GM12878 (cell line): Measurements from ENCODE around the gene ATP8A1. TPM values are rescaled to one million over a fixed set of nuclear protein-coding genes. Genes with fewer than 3 reads are reported as not detected.

Source experiments
- ATAC-seq: fragments of 200-7000 bp; cut with Tn5 transposase; 3 replicates; pipeline ENCODE4 v1.9.1; 2020; ENCODE audit warnings: mild to moderate bottlenecking, moderate library complexity
- BruUV-seq: library from RNA; stranded (reverse); fragments of 400-500 nt; replicated peaks from 2 replicates; lab custom pipeline; 2021; lab: Mats Ljungman, UMichigan
- CTCF ChIA-PET: fragments of 300-600 bp; sonication (Branson Sonifier 250); formaldehyde crosslinking; extraction: SDS; loops from one replicate; lab custom pipeline; 2021; ENCODE audit warnings: inconsistent platforms; lab: Yijun Ruan, JAX
- POLR2A ChIA-PET: fragments of 350-600 bp; formaldehyde crosslinking; extraction: SDS; loops from one replicate; lab custom pipeline; 2021; ENCODE audit warnings: inconsistent platforms; lab: Charles Lee
- RAD21 ChIA-PET: fragments of 300-600 bp; sonication (Branson Sonifier 250); formaldehyde crosslinking; loops from one replicate; lab custom pipeline; 2023; ENCODE audit warnings: antibody characterized with exemption; ENCODE audit not compliant: unreplicated experiment; lab: Charles Lee
- SMC1A ChIA-PET: fragments of 300-600 bp; sonication (Branson Sonifier 250); formaldehyde crosslinking; loops from one replicate; lab custom pipeline; 2023; ENCODE audit not compliant: unreplicated experiment, uncharacterized antibody; lab: Charles Lee
- DNase-seq: peaks from one replicate; pipeline ENCODE4 v3.0.0-alpha.2; 2011; ENCODE audit warnings: low read depth, low spot score
- FAIRE-seq: peaks from 3 replicates; lab custom pipeline; 2011; peaks lifted over from hg19 to GRCh38; lab: Jason Lieb, UNC
- H2AFZ ChIP-seq: 2 replicates; pipeline ENCODE4 v1.6.0; 2011; ENCODE audit warnings: low read depth, low read length, control low read depth; ENCODE audit not compliant: control insufficient read depth
- H3K27ac ChIP-seq: 2 replicates; pipeline ENCODE4 v1.5.1; 2011; ENCODE audit warnings: control low read depth; ENCODE audit not compliant: control insufficient read depth, insufficient read depth
- H3K27me3 ChIP-seq, 2 experiments: replicated peaks in 1 of 2; 2 replicates each; pipeline versions ENCODE4 v1.6.0 to v1.6.1; 2011; ENCODE audit warnings: low read length in 1 of 2; ENCODE audit not compliant: control insufficient read depth in 2 of 2, insufficient read depth in 2 of 2
- H3K36me3 ChIP-seq, 2 experiments: 2 replicates each; pipeline ENCODE4 v1.5.1; 2011; ENCODE audit warnings: low read length in 1 of 2; ENCODE audit not compliant: control insufficient read depth in 2 of 2, insufficient read depth in 2 of 2
- H3K4me1 ChIP-seq: 2 replicates; pipeline ENCODE4 v1.6.1; 2011; ENCODE audit warnings: mild to moderate bottlenecking, low read length, moderate library complexity, mixed read lengths; ENCODE audit not compliant: control insufficient read depth, insufficient read depth
- H3K4me2 ChIP-seq: 2 replicates; pipeline ENCODE4 v1.6.0; 2011; ENCODE audit warnings: control low read depth; ENCODE audit not compliant: control insufficient read depth, insufficient read depth
- H3K4me3 ChIP-seq: fragments of 200-600 bp; sonication (generic); 2 replicates; pipeline ENCODE4 v1.5.1; 2016
- H3K79me2 ChIP-seq: 2 replicates; pipeline ENCODE4 v1.6.0; 2011; ENCODE audit warnings: low read length; ENCODE audit not compliant: control insufficient read depth, insufficient read depth
- H3K9ac ChIP-seq: 2 replicates; pipeline ENCODE4 v1.8.0; 2011; ENCODE audit warnings: low read length, control low read depth, mixed read lengths; ENCODE audit not compliant: control insufficient read depth, insufficient read depth
- H3K9me3 ChIP-seq: replicated peaks from 3 replicates; pipeline ENCODE4 v1.5.1; 2011; ENCODE audit warnings: mild to moderate bottlenecking, low read length; ENCODE audit not compliant: control insufficient read depth, insufficient read depth
- H4K20me1 ChIP-seq: 2 replicates; pipeline ENCODE4 v1.6.0; 2011; ENCODE audit not compliant: control insufficient read depth, insufficient read depth
- BHLHE40 ChIP-seq, 2 experiments: fragments of 450-650 bp in 1 of 2; IDR thresholded peaks; 2 replicates each; pipeline ENCODE4 v1.6.1; 2011 to 2017; ENCODE audit warnings: low read depth in 2 of 2, borderline replicate concordance in 1 of 2, improper control_type of control experiment in 1 of 2, low read length in 1 of 2, mild to moderate bottlenecking in 1 of 2
- CEBPB ChIP-seq, 2 experiments: fragments of 150-350 bp in 1 of 2; IDR thresholded peaks; 2 replicates each; pipeline ENCODE4 v1.6.1; 2012 to 2014; ENCODE audit warnings: low read depth in 2 of 2, low read length in 2 of 2, borderline replicate concordance in 1 of 2, inconsistent platforms in 1 of 2
- EED ChIP-seq: sonication (generic); IDR thresholded peaks from 2 replicates; pipeline ENCODE4 v1.6.1; 2016; ENCODE audit warnings: antibody characterized with exemption, low read depth
- ELK1 ChIP-seq: IDR thresholded peaks from 2 replicates; pipeline ENCODE4 v1.6.1; 2012; ENCODE audit warnings: low read depth, low read length, improper control_type of control experiment
- EP300 ChIP-seq, 2 experiments: fragments of 150-350 bp in 1 of 2; IDR thresholded peaks; 2 replicates each; pipeline ENCODE4 v1.6.1; 2011 to 2012; ENCODE audit warnings: low read depth in 2 of 2, low read length in 2 of 2, borderline replicate concordance in 1 of 2, improper control_type of control experiment in 1 of 2, inconsistent platforms in 1 of 2; ENCODE audit not compliant: control insufficient read depth in 1 of 2
- ETV6 ChIP-seq, 2 experiments: fragments of 450-650 bp in 1 of 2; IDR thresholded peaks in 1 of 2; conservative IDR thresholded peaks in 1 of 2; 2 replicates each; pipeline ENCODE4 v1.6.1; 2014; ENCODE audit warnings: antibody characterized with exemption in 1 of 2, borderline replicate concordance in 1 of 2, low read depth in 1 of 2, mild to moderate bottlenecking in 1 of 2, moderate library complexity in 1 of 2
- NR2C2 ChIP-seq: IDR thresholded peaks from 2 replicates; pipeline ENCODE4 v1.6.1; 2011; ENCODE audit warnings: borderline replicate concordance, low read depth; ENCODE audit not compliant: control insufficient read depth, insufficient read length
- SKIL ChIP-seq: fragments of 450-650 bp; IDR thresholded peaks from 2 replicates; pipeline ENCODE4 v1.6.1; 2017; ENCODE audit warnings: mild to moderate bottlenecking, low read depth, inconsistent platforms; ENCODE audit not compliant: poor library complexity, severe bottlenecking
- SMAD1 ChIP-seq: fragments of 450-650 bp; IDR thresholded peaks from 2 replicates; pipeline ENCODE4 v1.6.1; 2018; ENCODE audit warnings: mild to moderate bottlenecking, low read depth; ENCODE audit not compliant: partially characterized antibody
- SMC3 ChIP-seq: IDR thresholded peaks from 2 replicates; pipeline ENCODE4 v1.6.1; 2011; ENCODE audit warnings: low read length, improper control_type of control experiment, borderline replicate concordance
- SPI1 ChIP-seq: IDR thresholded peaks from 2 replicates; pipeline ENCODE4 v1.6.1; 2011; ENCODE audit warnings: low read depth, mild to moderate bottlenecking, low read length, moderate library complexity, borderline replicate concordance; ENCODE audit not compliant: insufficient read depth
- TCF3 ChIP-seq: IDR thresholded peaks from 2 replicates; pipeline ENCODE4 v1.6.1; 2012; ENCODE audit warnings: low read depth, mild to moderate bottlenecking, low read length, borderline replicate concordance; ENCODE audit not compliant: insufficient read depth
- ZNF622 ChIP-seq: fragments of 450-650 bp; IDR thresholded peaks from 2 replicates; pipeline ENCODE4 v1.6.1; 2017; ENCODE audit warnings: mild to moderate bottlenecking, inconsistent platforms
- WGBS: methylation state at CpG from one replicate; pipeline ENCODE4 v1.1.6; 2016; ENCODE audit warnings: low lambda C conversion rate; ENCODE audit not compliant: insufficient replicate concordance, insufficient coverage; ENCODE audit errors: missing lambda C conversion rate; 5-methylcytosine and 5-hydroxymethylcytosine counted together
- in situ Hi-C: fragments of 300-500 bp; cut with MboI; formaldehyde crosslinking; loops from 9 replicates; pipeline ENCODE4 v1.14.3; 2018; ENCODE audit warnings: mixed read lengths
- intact Hi-C: fragments of 100-400 bp; cut with micrococcal nuclease; formaldehyde crosslinking; loops from one replicate; pipeline ENCODE4 v1.14.2; 2022; ENCODE audit not compliant: unreplicated experiment
- polyA plus RNA-seq, 11 experiments: library from polyadenylated mRNA; depleted of rRNA in 4 of 11; unstranded in 6 of 11; stranded (reverse) in 5 of 11; fragments of >200 nt; fragmentation: Nextera tagmentation in 4 of 11; fragmentation: Illumina TruSeq in 1 of 11; extraction: Ambion mirVana in 4 of 11; extraction: Trizol in 1 of 11; gene quantifications; 1 replicate in 1 of 11; 2 replicates in 10 of 11; pipeline versions ENCODE4 v1.2.1 to v1.2.3, GENCODE V29; 2011 to 2016; ENCODE audit warnings: inconsistent platforms in 2 of 11, missing spikeins in 2 of 11, low read depth in 1 of 11
- total RNA-seq, 4 experiments: library from RNA; depleted of rRNA in 3 of 4; stranded (reverse); fragments of >200 nt in 3 of 4; fragmentation: Illumina TruSeq in 1 of 4; extraction: Trizol in 1 of 4; gene quantifications; 2 replicates each; pipeline versions ENCODE4 v1.2.1 to v1.2.3, GENCODE V29; 2013 to 2021

The ATP8A1 gene
- total and polyA plus RNA-seq, 10 of the 15 experiments (the other 5 are each of a cell fraction or from before 2014, with no cell fraction given): 9.0 to 116 (median 37.3) TPM

GRCh38 chr4:42473071-42473684 is 183.7 kb downstream of the ATP8A1 start:
- WGBS: 100% methylated on average over 3 of the region's 3 CpGs
- TF ChIP-seq SMC3 (no peak), SKIL (no peak), SPI1 (no peak), CEBPB (IDR thresholded peaks at IDR 0.05; ENCODE audit: borderline replicate concordance in 1 of 2, low read depth in 2 of 2, low read length in 2 of 2) (no peak), EP300 (IDR thresholded peaks at IDR 0.05; ENCODE audit: borderline replicate concordance in 1 of 2, control insufficient read depth in 1 of 2, low read depth in 2 of 2, low read length in 2 of 2) (no peak), NR2C2 (no peak), ETV6 (conservative IDR thresholded peaks at IDR 0.05 in 1 of 2, IDR thresholded peaks at IDR 0.05 in 1 of 2; ENCODE audit: borderline replicate concordance in 1 of 2, low read depth in 1 of 2) (no peak), BHLHE40 (IDR thresholded peaks at IDR 0.05; ENCODE audit: borderline replicate concordance in 1 of 2, low read depth in 2 of 2, low read length in 1 of 2) (no peak), EED (no peak), TCF3 (no peak), SMAD1 (no peak), ELK1 (no peak), ZNF622 (no peak)

More at GRCh38 chr4:42473071-42473684, 183.7 kb downstream of the ATP8A1 start:
- Histone ChIP-seq H3K4me2 (no peak overlapping the region), H3K27ac (no peak overlapping the region), H3K4me3 (no peak overlapping the region), H3K4me1 (no peaks in the 10 kb centered on the region), H3K27me3 (no peaks in the 10 kb centered on the region), H3K36me3 (no peaks in the 10 kb centered on the region), H2AFZ (no peak overlapping the region), H3K9ac (no peak overlapping the region), H3K79me2 (no peaks in the 10 kb centered on the region), H4K20me1 (no peaks in the 10 kb centered on the region), H3K9me3 (no peaks in the 10 kb centered on the region)
- POLR2A ChIA-PET: no interaction called here
- SMC1A ChIA-PET: no interaction called here
- RAD21 ChIA-PET: no interaction called here
- CTCF ChIA-PET: interaction anchor here (1.3 kb wide), 1 partner anchor 16 kb away, joined by 3 read pairs; no protein-coding TSS in a partner anchor
- ATAC-seq: no peak
- no peak for FAIRE-seq
- no TSS peak for BruUV-seq
- in situ Hi-C loops: no loop called here
- DNase-seq: no peak
- intact Hi-C loops: no loop called here
